22Rv1 (cell line): ENCODE data around the gene ZFHX3.

Experiments
- H3K27ac ChIP-seq: fragments of 450-650 bp; 2 replicates; pipeline ENCODE4 v1.5.1; 2017
- ZFX ChIP-seq: fragments of 450-650 bp; IDR thresholded peaks from 2 replicates; pipeline ENCODE4 v1.6.1; 2017; ENCODE audit warnings: antibody characterized with exemption, borderline replicate concordance
- TF ChIP-seq, protein P1 (sequence below): fragments of 450-650 bp; IDR thresholded peaks from 2 replicates; pipeline ENCODE4 v1.5.1; 2017; ENCODE audit warnings: mild to moderate bottlenecking

ZFHX3 gene

DNA sequence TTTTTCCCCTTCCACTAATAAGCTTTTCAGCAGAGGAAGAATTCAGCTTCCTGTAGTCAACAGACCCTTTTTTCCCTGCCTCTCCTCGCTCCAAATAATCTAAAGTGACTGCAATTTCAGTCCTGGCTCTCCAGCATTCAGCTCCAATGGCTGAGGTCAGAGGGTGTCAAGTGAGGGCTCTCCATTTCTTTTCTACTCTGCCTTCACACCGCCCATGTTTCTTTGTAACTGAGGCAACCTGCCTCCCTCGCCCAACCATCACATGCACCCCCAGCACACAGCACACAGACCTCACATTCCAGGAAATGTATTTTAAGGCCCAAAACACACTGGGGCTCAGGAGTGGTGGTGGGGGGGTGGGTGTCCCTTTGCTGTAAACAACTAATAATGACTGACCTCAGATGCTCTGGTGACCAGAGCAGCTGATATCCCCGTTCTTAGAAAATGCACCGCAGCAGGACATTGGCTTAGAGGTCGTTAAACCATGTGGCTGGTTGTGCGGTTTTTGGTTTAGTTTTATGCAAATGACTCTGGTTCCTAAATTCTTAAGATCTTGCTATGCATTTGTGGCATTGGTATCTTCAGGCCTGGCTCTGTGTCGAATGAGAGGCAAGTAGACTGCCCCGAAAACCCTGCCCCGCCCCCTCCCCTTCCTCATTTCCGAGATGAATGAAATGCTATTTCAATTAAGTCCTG, 203.6 kb downstream of the ZFHX3 start:
- no peak overlapping the region for H3K27ac ChIP-seq

DNA sequence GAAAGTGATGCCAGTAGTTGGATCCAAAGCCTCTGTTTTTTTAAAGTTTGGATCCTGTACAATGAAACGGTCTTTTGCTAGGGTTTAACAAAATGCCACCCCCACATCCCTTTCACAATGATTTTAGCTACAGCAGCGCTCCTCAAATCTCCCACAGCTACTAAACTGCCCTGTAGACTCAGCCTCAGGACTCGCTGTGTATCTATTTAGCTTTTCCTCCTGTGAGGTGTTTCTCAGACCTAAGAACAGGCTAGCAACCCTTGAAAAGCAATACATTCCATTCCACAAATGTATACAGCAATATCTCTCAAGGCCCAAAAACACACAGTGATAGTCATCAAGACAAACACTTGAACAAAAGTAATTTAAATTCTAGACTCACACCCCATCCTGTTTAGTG, 206.4 kb downstream of the ZFHX3 start:
- TF ChIP-seq, protein P1, sequence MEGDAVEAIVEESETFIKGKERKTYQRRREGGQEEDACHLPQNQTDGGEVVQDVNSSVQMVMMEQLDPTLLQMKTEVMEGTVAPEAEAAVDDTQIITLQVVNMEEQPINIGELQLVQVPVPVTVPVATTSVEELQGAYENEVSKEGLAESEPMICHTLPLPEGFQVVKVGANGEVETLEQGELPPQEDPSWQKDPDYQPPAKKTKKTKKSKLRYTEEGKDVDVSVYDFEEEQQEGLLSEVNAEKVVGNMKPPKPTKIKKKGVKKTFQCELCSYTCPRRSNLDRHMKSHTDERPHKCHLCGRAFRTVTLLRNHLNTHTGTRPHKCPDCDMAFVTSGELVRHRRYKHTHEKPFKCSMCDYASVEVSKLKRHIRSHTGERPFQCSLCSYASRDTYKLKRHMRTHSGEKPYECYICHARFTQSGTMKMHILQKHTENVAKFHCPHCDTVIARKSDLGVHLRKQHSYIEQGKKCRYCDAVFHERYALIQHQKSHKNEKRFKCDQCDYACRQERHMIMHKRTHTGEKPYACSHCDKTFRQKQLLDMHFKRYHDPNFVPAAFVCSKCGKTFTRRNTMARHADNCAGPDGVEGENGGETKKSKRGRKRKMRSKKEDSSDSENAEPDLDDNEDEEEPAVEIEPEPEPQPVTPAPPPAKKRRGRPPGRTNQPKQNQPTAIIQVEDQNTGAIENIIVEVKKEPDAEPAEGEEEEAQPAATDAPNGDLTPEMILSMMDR = no peak
- no peak for TF ChIP-seq ZFX
- no peak overlapping the region for H3K27ac ChIP-seq

More for the DNA sequence above, 203.6 kb downstream of the ZFHX3 start:
- TF ChIP-seq, protein P1 = no peak

DNA sequence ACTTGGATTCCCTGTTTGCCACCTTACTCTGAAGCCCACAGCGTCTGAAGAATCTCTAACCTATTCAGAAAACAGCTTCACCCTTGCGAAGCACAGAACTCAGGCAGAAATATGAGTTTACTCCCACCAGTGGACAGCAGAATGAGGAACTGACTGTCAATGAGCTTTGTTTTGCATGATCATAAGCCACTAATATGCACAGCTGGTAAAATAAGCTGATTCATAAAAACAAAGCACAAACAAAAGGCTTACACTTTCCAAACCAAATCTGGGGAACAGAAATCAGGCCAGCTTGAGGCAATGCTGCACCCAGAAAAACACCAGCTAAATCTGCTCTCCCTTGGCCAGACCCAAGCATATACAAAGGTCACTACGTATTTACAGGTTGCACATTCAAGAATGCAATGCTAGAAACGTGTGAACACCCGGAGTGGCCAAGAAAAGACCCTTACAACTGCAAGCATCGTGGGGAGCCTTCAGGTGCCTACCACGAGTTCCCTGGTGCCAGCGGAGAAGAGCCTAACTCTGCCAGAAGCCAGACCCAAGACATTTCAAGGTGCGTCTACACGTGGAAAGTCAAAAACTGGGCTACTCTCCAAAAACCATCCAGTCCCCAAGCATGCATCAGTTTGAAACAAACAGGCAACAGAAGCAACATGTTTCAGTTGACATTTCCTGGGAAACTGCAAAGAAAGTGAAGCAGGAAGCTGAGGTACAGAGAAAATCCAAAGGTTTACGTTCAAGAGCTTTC, 207.1 kb downstream of the ZFHX3 start:
- no peak overlapping the region for H3K27ac ChIP-seq

DNA sequence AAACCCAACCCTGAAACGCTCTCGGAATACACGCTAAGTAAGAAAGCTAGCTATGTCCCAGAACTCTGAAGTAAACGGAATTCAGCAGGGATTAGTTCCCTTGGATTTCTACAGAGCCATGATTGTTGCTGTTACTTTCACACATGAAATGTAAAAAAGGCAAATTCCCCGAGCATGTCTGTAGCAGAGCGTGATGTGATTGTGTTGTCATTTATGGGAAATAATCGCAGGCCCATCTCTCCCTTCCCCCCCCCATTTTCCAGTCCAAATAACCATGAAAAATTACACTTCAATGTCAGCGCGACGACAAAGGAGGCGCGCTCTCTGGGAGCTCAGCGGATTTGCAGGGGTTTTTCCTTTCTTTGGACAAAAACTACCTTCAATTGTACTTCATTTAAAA, 209.0 kb downstream of the ZFHX3 start:
- H3K27ac ChIP-seq = no peak overlapping the region
- TF ChIP-seq, protein P1 = no peak
- TF ChIP-seq ZFX = no peak

More for the DNA sequence above, 207.1 kb downstream of the ZFHX3 start:
- TF ChIP-seq ZFX = no peak
- TF ChIP-seq, protein P1 = no peak

DNA sequence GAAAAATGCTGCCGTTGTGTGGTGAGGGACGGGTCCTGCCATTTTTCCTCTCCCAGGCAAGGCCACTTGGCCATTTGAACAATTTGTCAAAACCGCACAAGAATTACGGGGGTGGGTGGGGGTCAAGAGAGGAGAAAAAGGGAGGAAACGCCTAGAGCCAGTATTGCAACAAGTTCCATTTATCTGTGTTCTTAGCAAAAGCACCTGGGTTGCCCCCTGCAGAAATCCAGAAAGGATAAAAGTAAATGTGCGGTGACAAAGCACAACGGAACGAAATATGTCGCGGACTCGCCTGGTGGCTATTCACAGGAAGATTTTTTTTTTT, 209.4 kb downstream of the ZFHX3 start:
- TF ChIP-seq, protein P1 = no peak
- no peak for TF ChIP-seq ZFX
- no peak overlapping the region for H3K27ac ChIP-seq

DNA sequence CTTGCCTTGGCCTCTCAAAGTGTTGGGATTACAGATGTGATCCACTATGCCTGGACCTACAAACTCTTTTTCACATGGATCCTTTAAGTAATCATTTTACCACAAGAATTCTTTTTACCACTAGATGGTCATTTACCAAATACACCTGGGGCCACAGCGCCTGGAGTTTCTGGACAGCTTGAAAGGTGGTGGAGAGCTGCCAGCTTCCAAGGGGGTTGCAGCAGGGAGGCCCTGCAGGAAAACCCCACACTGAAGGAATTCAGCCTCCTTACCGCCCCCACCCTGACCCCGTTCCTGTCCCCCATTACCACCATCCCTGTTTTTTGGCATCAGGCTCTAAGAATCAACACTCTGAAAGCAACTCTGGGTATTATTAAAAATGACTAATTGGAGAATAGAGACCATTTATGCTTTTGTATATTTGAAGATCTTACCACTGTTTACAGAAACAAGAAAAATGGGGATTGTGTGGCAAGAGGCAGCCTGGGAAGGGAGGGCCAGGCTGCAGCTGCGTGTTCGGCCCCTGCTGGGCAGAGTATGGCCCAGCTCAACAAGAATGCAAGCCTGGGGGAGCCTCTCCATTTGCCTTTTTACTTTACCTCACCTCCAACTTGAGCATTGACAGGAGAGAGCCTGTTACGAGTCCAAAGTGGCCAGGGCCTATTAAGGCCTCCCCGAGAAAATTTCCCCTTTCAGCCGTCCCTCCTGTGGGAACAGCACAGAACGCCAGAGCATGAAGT, 209.9 kb downstream of the ZFHX3 start:
- TF ChIP-seq ZFX = no peak
- TF ChIP-seq, protein P1 = no peak
- no peak overlapping the region for H3K27ac ChIP-seq

DNA sequence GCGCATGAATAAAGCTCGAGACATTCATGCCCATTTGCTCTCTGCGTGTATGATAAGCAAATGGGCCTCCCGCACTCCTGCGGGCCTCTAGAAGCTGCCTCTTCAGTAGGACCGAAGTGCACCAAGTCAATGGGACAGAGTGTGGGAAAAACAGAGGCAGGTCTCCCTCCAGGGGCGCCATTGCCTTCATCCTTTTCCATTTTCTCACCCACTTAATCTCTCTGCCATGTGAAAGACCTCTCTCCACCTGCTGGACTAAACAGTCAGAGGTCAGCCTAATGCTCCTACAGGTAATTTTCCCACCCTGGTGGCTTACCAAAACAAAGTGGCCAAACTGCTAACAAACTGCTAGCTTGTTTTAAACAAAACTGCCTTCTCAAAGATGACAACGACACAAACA, 210.9 kb downstream of the ZFHX3 start:
- H3K27ac ChIP-seq = no peak overlapping the region
- TF ChIP-seq, protein P1 = peak; percentile 25
- no peak for TF ChIP-seq ZFX
